Lung microvascular endothelial cell (primary cell): ENCODE measurements around the gene NUDT19. TPM values are rescaled to one million over a fixed set of nuclear protein-coding genes. Genes with fewer than 3 reads are reported as not detected.
A peak's percentile ranks its signal among the peaks of the same experiment; 100 is the strongest.
"Not testable (repeated sequence)": the region's sequence is repeated elsewhere in the genome, so short reads cannot be mapped to it uniquely, and the experiment has no call there.

Experiments
- DNase-seq, 2 donors: peaks; one replicate each; pipeline versions ENCODE4 v3.0.0 to v3.0.0-alpha.2; 2010; ENCODE audit warnings: low read depth in 2 of 2
- total RNA-seq: library from RNA; depleted of rRNA; stranded (reverse); fragments of >200 nt; gene quantifications from 2 replicates; pipeline ENCODE4 v1.2.1, GENCODE V29; 2014

Gene NUDT19
- total RNA-seq, 1 donor from 2014 or later, result 11.3 TPM

DNA sequence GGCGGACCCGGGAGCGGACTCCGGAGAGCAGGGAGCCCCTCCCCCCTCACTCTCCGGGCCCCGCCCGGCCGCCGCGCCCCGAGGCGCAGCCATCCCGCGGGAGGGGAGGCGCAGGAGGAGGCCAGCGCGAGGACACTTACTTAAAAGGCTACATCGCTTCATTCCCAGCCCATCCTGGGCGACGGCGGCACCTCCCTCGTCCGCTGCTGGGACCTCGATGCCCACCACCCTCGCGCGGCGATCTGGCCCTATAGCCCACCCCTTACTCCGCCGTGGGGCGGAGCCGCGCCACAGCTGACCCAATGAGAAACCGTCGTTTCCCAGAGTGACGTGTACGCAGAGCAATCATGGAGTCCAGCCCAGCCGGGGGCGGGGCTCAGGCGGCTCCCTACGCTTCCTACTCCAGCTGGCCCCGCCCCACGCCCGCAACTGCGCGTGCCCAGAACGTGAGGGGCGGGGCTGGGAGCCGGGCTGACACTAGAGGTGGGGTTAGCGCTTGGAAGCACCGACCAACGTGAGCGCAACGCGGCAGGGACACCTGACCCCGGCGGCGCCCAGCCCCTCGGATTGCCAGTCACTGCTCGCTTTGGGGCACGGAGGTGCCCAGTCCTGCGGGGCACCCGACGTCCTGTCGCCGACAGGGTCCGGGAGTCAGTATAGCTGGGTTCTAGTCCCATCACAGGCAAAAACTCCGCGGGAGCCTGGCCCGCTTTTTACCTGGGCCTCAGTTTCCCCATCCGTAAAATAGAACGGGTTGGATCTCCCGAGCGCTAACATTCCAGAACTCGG is 16.5 kb upstream of the NUDT19 start, which contains the start of gene ANKRD27:
ANKRD27 (minus strand) TSS at position 250 of the 789 bp plus-strand sequence. CDS start 16,165 bp downstream, outside the sequence.
- DNase-seq, result peak; percentile 98 to 99

DNA sequence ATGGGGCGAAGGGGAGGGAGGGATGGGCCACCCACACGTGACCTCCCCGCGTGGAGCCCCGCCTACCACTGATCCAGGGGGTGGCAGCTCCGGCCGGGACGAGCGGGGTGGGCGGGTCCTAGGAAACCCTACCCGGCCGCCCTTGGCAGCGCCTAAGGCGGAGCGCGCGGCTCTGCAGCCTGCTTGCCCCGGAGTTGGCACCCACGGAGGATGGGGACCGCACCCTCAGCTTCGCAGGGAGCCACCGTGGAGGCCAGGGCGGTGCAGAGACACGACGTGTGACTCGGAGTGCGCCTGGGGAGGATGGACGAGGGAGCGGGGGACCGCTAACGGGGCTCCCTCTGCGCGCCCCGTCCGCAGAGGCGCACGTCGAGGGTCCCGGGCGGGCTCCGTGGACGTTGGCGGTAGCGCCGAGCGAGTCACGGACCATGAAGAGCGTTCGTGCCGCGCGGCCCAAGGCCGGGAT is 15.9 kb upstream of the NUDT19 start, which contains the start of gene RGS9BP:
RGS9BP (plus strand) TSS at position 129 of the 466 bp plus-strand sequence. CDS start 416 bp downstream, outside the sequence.
- peak; percentile 79 to 85 for DNase-seq

- DNase-seq, result peak; percentile 19 to 37
Measured at GRCh38 chr19:32676186-32676894, 15.3 kb upstream of the NUDT19 start.

GRCh38 chr19:32676895-32677359 is 14.7 kb upstream of the NUDT19 start:
- DNase-seq, result no peak

- DNase-seq, result no peak
Measured at GRCh38 chr19:32677657-32678056, 14.0 kb upstream of the NUDT19 start.

DNA sequence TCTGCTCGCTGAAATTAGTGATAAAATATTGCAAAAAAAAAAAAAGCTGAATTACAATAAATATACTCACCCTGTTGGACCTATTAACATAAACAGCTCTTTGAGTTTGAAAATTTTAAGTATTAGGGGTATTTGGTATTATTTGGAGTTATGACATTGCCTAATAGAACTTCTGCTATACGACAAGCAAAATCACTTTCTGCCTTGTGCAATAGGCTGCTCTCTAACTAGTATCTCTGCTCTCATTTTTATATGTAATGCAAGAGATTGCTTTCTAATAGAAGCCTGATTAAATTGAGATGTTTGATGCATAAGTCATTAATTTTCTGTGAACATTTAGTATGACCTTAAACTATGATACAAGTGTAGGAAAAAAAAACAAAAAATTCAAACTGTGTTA is 10.6 kb upstream of the NUDT19 start:
- DNase-seq, result no peak

DNA sequence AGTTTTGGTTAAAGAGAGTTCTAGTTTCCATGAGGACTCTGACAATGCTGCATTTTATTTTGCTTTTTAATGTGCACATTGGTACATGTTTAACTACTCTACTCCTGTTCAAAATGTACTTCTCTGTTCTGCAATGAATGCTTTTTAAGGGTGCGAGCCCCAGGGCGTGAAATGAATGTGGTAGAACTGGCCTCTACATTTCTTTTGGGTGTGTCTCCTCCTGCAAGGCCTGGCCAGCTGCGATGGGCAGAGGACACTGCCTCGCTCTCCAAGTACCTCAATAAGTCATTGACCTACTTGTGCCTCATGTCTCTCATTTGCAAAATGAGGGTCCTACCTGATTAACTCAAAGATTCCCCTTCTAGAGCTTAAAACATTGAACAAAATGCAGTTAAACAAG is 9.3 kb upstream of the NUDT19 start:
- DNase-seq, result no peak

DNA sequence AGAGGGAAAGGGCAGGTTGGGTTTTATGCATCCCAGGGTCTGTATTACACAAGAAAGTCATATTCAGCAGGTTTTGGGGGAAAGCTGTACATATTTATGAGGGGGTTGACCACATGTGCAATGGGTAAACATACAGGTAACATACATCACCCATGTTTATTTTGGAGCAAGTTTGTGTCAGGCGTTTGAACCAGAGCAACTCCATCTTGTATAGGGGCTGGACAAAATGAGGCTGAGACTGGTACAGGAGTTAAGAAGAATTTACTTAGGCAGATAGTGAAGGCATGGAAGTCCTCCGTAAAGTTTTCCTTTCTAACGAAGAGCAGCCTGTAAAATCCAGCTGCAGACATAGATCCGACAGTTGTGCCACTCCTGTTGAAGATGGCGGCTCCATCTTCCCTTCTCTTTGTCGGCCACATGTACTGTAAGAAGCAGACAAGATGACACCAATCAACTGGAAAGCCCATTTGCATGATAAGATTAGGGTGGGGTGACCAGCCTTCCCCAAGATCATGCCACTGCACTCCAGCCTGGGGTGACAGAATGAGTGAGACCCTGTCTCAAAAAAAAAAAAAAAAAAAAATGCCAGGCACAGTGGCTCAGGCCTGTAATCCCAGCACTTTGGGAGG is 4.7 kb upstream of the NUDT19 start:
- no peak for DNase-seq

- DNase-seq, result no peak
Measured at GRCh38 chr19:32687681-32688080, 3.9 kb upstream of the NUDT19 start.

GRCh38 chr19:32688311-32688710 is 3.3 kb upstream of the NUDT19 start:
- DNase-seq, result peak; percentile 19 to 27

GRCh38 chr19:32691952-32692726 is 518 bp downstream of the NUDT19 start:
- peak; percentile 89 to 92 for DNase-seq

- no peak for DNase-seq
Measured at GRCh38 chr19:32692727-32693061, 1.1 kb downstream of the NUDT19 start.

GRCh38 chr19:32693151-32694108 is 1.8 kb downstream of the NUDT19 start:
- DNase-seq, result peak in 1 of 2 donors; percentile 16

- not testable (repeated sequence) for DNase-seq
Measured at GRCh38 chr19:32694316-32694715, 2.7 kb downstream of the NUDT19 start.

DNA sequence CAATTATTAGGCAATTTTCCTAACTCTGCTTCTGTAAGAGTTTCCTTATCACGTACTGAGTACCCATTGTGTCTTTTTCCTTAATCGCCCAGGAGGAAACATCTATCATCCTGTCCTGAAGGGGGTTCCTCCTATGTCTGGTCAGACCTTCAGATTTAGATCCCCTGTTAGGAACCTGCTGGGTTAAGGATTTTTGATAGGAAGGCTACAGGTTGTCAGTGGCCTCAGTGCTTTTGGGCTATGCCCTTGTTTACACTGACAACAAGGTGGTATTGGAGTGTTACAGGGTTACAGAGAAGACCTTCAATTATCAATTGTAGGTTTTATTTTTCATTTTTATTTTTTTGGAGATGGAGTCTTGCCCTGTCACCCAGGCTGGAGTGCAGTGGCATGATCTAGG is 3.2 kb downstream of the NUDT19 start:
- peak in 1 of 2 donors; percentile 20 for DNase-seq

DNA sequence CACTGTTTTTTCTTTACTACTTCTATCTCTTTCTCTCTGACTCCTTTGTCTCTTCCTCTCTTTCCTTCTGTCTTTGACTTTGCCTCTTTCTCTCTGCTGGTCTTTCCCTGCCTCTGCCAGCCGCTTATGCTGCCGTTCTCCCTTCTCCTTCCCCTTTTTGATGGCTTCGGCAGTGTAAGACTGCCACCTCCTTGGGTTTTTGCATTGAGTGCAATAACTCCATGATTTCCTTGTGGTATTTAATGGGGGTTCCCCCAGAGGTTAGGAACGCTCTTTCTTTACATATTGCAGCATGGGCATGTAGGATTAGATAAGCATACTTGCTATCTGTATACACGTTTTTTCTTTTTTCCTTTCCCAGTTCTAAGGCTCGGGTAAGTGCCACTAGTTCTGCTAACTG is 3.9 kb downstream of the NUDT19 start:
- not testable (repeated sequence) for DNase-seq

- DNase-seq, result peak in 1 of 2 donors; percentile 34
Measured at GRCh38 chr19:32696771-32697170, 5.2 kb downstream of the NUDT19 start.

GRCh38 chr19:32700129-32700528 is 8.5 kb downstream of the NUDT19 start:
- not testable (repeated sequence) for DNase-seq

- DNase-seq, result no peak
Measured at GRCh38 chr19:32702010-32702409, 10.4 kb downstream of the NUDT19 start.

DNA sequence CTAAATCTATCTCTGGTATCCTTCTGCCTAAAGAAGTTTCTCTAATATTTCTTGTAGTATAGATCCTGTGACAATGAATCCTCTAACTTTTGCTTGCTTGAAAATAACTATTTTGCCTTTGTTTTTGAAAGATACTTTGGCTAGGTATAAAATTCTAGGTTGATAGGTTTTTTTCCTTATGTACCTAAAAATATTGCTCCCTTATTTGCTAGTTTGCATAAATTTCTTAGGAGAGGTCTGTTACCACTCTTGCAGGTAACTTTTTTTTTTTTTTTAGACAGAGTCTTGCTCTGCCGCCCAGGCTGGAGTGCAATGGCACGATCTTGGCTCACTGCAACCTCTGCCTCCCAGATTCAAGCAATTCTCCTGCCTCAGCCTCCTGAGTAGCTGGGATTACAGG is 12.4 kb downstream of the NUDT19 start:
- DNase-seq, result not testable (repeated sequence)
